Prostate gland (tissue), 2 donors: Measurements from ENCODE around the gene CENPVL2. TPM values are rescaled to one million over a fixed set of nuclear protein-coding genes. Genes with fewer than 3 reads are reported as not detected.
A peak's percentile ranks its signal among the peaks of the same experiment; 100 is the strongest.
"Not testable (repeated sequence)": the region's sequence is repeated elsewhere in the genome, so short reads cannot be mapped to it uniquely, and the experiment has no call there.

Experiments
- DNase-seq: peaks from one replicate; pipeline ENCODE4 v3.0.0-alpha.2; 2019; ENCODE audit warnings: low spot score
- H3K27ac ChIP-seq, 2 donors: fragments of 200-600 bp; sonication (generic); 2 replicates each; pipeline ENCODE4 v1.5.1; 2017 to 2019
- H3K27me3 ChIP-seq: fragments of 200-600 bp; sonication (generic); replicated peaks from 2 replicates; pipeline ENCODE4 v1.5.1; 2019; ENCODE audit not compliant: insufficient read depth
- H3K36me3 ChIP-seq, 2 donors: fragments of 200-600 bp; sonication (generic); 1 replicate in 1 of 2; 2 replicates in 1 of 2; pipeline versions ENCODE4 v1.5.1 to v1.8.1; 2017 to 2019
- H3K4me1 ChIP-seq: fragments of 200-600 bp; sonication (generic); replicated peaks from 2 replicates; pipeline ENCODE4 v1.5.1; 2019
- H3K4me3 ChIP-seq, 2 donors: fragments of 200-600 bp; sonication (generic); 2 replicates each; pipeline ENCODE4 v1.5.1; 2017 to 2019
- H3K9me3 ChIP-seq: fragments of 200-600 bp; sonication (generic); 2 replicates; pipeline ENCODE4 v1.5.1; 2017
- POLR2A ChIP-seq: fragments of 450-650 bp; IDR thresholded peaks from one replicate; pipeline ENCODE4 v1.6.1; 2016; ENCODE audit warnings: antibody characterized with exemption, mild to moderate bottlenecking
- POLR2AphosphoS5 ChIP-seq: sonication (generic); formaldehyde crosslinking; IDR thresholded peaks from one replicate; pipeline ENCODE4 v1.6.1; 2017; ENCODE audit warnings: antibody characterized with exemption
- WGBS: methylation state at CpG from one replicate; pipeline ENCODE4 v1.1.5; 2018; 5-methylcytosine and 5-hydroxymethylcytosine counted together
- intact Hi-C: fragments of 100-400 bp; cut with DNase I; formaldehyde crosslinking; loops from one replicate; pipeline ENCODE4 v1.14.2; 2022
- total RNA-seq, 2 donors: library from RNA; depleted of rRNA; stranded (reverse); fragments of >200 nt; gene quantifications; one replicate each; pipeline ENCODE4 v1.1.0, GENCODE V29; 2016
- TF ChIP-seq, protein P1 (sequence below), 4 experiments: fragments of 200-600 bp in 2 of 4; fragments of 450-650 bp in 2 of 4; sonication (generic) in 2 of 4; IDR thresholded peaks; 1 replicate in 3 of 4; 2 replicates in 1 of 4; pipeline ENCODE4 v1.5.1; 2016 to 2019; ENCODE audit warnings: antibody characterized with exemption in 4 of 4, mild to moderate bottlenecking in 2 of 4, moderate library complexity in 2 of 4

Gene CENPVL2
- total RNA-seq, 2 donors from 2014 or later: 3.0 TPM; not detected in 1

DNA sequence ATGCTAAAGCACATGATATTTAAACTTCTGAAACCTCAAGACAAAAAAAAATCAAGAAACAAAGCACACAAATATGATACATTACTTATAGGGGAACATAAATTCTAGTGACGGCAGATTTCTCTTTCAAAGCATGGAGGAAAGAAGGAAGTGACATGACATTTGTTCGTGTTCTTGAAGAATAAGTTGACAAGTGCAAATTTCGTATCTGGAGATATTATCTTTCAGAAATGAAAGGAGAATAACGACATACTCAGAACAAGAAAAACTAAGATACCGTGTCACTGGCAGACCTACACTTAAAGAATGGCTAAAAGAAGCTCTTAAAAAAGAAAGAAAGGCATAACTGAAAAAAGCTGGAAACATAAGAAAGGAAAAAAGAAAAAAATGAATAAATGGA is 16.6 kb downstream of the CENPVL2 start:
- no peaks in the 10 kb centered on the region for H3K27me3 ChIP-seq
- DNase-seq: no peak
- TF ChIP-seq, protein P1, sequence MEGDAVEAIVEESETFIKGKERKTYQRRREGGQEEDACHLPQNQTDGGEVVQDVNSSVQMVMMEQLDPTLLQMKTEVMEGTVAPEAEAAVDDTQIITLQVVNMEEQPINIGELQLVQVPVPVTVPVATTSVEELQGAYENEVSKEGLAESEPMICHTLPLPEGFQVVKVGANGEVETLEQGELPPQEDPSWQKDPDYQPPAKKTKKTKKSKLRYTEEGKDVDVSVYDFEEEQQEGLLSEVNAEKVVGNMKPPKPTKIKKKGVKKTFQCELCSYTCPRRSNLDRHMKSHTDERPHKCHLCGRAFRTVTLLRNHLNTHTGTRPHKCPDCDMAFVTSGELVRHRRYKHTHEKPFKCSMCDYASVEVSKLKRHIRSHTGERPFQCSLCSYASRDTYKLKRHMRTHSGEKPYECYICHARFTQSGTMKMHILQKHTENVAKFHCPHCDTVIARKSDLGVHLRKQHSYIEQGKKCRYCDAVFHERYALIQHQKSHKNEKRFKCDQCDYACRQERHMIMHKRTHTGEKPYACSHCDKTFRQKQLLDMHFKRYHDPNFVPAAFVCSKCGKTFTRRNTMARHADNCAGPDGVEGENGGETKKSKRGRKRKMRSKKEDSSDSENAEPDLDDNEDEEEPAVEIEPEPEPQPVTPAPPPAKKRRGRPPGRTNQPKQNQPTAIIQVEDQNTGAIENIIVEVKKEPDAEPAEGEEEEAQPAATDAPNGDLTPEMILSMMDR (IDR thresholded peaks at IDR 0.05): no peak
- TF ChIP-seq POLR2A: no peak
- TF ChIP-seq POLR2AphosphoS5: no peak
- no peak overlapping the region for H3K4me3 ChIP-seq
- no peaks in the 10 kb centered on the region for H3K9me3 ChIP-seq
- H3K27ac ChIP-seq: no peak overlapping the region
- no peaks in the 10 kb centered on the region for H3K36me3 ChIP-seq
- WGBS: 23% methylated on average over 5 of the region's 5 CpGs
- intact Hi-C loops: no loop called here
- H3K4me1 ChIP-seq: no peaks in the 10 kb centered on the region

DNA sequence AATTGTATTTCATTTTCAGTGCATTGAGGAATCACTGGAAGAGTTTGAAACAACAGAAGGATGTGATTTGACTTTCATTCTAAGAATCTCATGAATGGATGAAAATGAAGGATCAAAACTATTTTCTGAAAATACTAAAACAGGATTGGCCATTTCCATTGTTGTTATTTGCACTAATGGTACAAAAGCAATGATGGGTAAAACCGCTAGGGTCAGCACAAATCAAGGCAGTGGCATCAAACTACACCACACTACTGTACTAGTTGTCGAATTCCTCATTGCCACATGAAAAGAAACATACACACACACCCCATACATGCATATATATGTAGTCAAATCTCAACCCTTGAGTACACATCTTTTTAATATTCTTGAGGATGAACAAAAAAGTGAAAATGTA is 39.3 kb downstream of the CENPVL2 start:
- Histone ChIP-seq H3K36me3 (no peaks in the 10 kb centered on the region), H3K27me3 (no peaks in the 10 kb centered on the region), H3K9me3 (no peaks in the 10 kb centered on the region), H3K4me3 (no peak overlapping the region), H3K4me1 (no peaks in the 10 kb centered on the region), H3K27ac (no peak overlapping the region)
- intact Hi-C loops: no loop called here
- TF ChIP-seq POLR2AphosphoS5 (no peak), POLR2A (no peak)
- TF ChIP-seq, protein P1 (IDR thresholded peaks at IDR 0.05): no peak
- WGBS: 100% methylated on average over 2 of the region's 2 CpGs
- no peak for DNase-seq

GRCh38 chrX:51641421-51642021 is 41.1 kb downstream of the CENPVL2 start:
- TF ChIP-seq POLR2A: no peak
- TF ChIP-seq, protein P1 (IDR thresholded peaks at IDR 0.05): peak in 2 of 4 experiments; percentile 26 to 28
- Histone ChIP-seq H3K9me3 (no peaks in the 10 kb centered on the region), H3K27me3 (no peaks in the 10 kb centered on the region), H3K4me1 (no peaks in the 10 kb centered on the region), H3K27ac (no peak overlapping the region), H3K36me3 (no peaks in the 10 kb centered on the region), H3K4me3 (no peak overlapping the region)
- intact Hi-C loops: no loop called here
- 24% methylated on average over 15 of the region's 19 CpGs for WGBS
- no peak for DNase-seq

DNA sequence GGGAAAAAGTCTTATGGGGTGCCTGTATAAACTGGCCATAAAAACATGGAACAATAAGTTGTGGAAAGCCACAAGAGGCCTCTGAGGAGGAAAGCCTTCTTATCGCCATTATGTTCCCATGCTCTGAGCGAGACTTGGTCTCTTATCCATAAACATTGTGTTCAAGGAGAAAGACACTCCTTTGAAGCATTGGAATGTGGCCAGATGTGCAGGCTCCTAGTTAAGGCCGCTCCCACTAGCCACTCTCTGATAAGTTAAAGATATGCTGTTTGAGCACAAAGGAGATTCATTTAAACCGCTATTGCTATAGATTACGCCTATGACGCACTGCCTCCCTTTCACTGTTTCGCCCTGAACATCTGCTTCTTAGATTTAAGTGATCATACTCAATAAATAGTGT is 46.1 kb downstream of the CENPVL2 start:
- H3K27me3 ChIP-seq, H3K36me3 ChIP-seq, H3K4me3 ChIP-seq, DNase-seq, H3K9me3 ChIP-seq, H3K4me1 ChIP-seq, H3K27ac ChIP-seq, intact Hi-C loops: not testable (repeated sequence)
- WGBS: 92% methylated on average over 7 of the region's 7 CpGs

Other genes with a start within 250 kb of the CENPVL2 start
- 100 to 1,000 TPM in 1 of 2 donors, 1 to 10 TPM in 1; 3.6 to 114 TPM for gene NUDT11, start 186.2 kb downstream of the CENPVL2 start, total RNA-seq
- 10 to 100 TPM in 1 of 2 donors, not detected in 1; 27.3 TPM for gene CENPVL3, start 63.9 kb downstream of the CENPVL2 start, total RNA-seq
- gene CENPVL1, start 27.7 kb upstream of the CENPVL2 start, total RNA-seq: 1 to 10 TPM in 1 of 2 donors, not detected in 1; 3.0 TPM
- 10 to 100 TPM in 1 of 2 donors, 1 to 10 TPM in 1; 5.9 to 17.4 TPM for gene GSPT2, start 60.6 kb upstream of the CENPVL2 start, total RNA-seq
- 100 to 1,000 TPM; 138 to 273 TPM for gene MAGED1, start 210.8 kb upstream of the CENPVL2 start, total RNA-seq